H1 (cell line): ENCODE measurements around the gene TYK2.

Source experiments
- ATF3 ChIP-seq: IDR thresholded peaks from 2 replicates; pipeline ENCODE4 v1.6.1; 2011; ENCODE audit warnings: low read depth, mild to moderate bottlenecking, low read length; ENCODE audit not compliant: insufficient read depth
- BCL11A ChIP-seq, 2 experiments: IDR thresholded peaks; one replicate each; pipeline ENCODE4 v1.6.1; 2011; ENCODE audit warnings: low read depth in 2 of 2, low read length in 2 of 2, mild to moderate bottlenecking in 2 of 2
- CHD2 ChIP-seq: IDR thresholded peaks from 2 replicates; pipeline ENCODE4 v1.6.1; 2012; ENCODE audit warnings: low read length, improper control_type of control experiment
- CTCF ChIP-seq, 3 experiments: IDR thresholded peaks; 1 replicate in 2 of 3; 2 replicates in 1 of 3; pipeline versions ENCODE4 v1.5.1 to v1.6.1; 2011; ENCODE audit warnings: low read length in 3 of 3, mild to moderate bottlenecking in 3 of 3, inconsistent platforms in 2 of 3, low read depth in 1 of 3, moderate library complexity in 1 of 3; ENCODE audit not compliant: insufficient read depth in 1 of 3; ENCODE audit errors: control extremely low read depth in 1 of 3
- EZH2 ChIP-seq: fragments of 200-600 bp; sonication (generic); IDR thresholded peaks from 2 replicates; pipeline ENCODE4 v1.7.1; 2012; ENCODE audit warnings: low read depth, mild to moderate bottlenecking, moderate library complexity, low read length, inconsistent platforms; ENCODE audit not compliant: severe bottlenecking
- JUND ChIP-seq: IDR thresholded peaks from 2 replicates; pipeline ENCODE4 v1.6.1; 2011; ENCODE audit warnings: mild to moderate bottlenecking, improper control_type of control experiment, low read length
- KDM4A ChIP-seq: IDR thresholded peaks from one replicate; pipeline ENCODE4 v1.7.1; 2012; ENCODE audit warnings: low read depth, mild to moderate bottlenecking, moderate library complexity, low read length, inconsistent platforms; ENCODE audit not compliant: severe bottlenecking
- NRF1 ChIP-seq: IDR thresholded peaks from 2 replicates; pipeline ENCODE4 v1.6.1; 2011; ENCODE audit warnings: mild to moderate bottlenecking, low read depth, low read length, improper control_type of control experiment
- POLR2A ChIP-seq, 2 experiments: IDR thresholded peaks; 1 replicate in 1 of 2; 2 replicates in 1 of 2; pipeline ENCODE4 v1.6.1; 2011; ENCODE audit warnings: low read depth in 2 of 2, low read length in 2 of 2, mild to moderate bottlenecking in 2 of 2; ENCODE audit errors: control extremely low read depth in 1 of 2
- POLR2AphosphoS5 ChIP-seq: IDR thresholded peaks from 2 replicates; pipeline ENCODE4 v1.6.1; 2011; ENCODE audit warnings: low read depth, low read length
- SP1 ChIP-seq: IDR thresholded peaks from 2 replicates; pipeline ENCODE4 v1.6.1; 2011; ENCODE audit warnings: low read depth, low read length

- TF ChIP-seq POLR2AphosphoS5 (no peak), ATF3 (no peak), CTCF (IDR thresholded peaks at IDR 0.05; ENCODE audit: control extremely low read depth in 1 of 3, insufficient read depth in 1 of 3, low read depth in 1 of 3, low read length in 3 of 3) (no peak), BCL11A (IDR thresholded peaks at IDR 0.05; ENCODE audit: low read depth in 2 of 2, low read length in 2 of 2) (no peak), JUND (no peak), NRF1 (no peak), EZH2 (no peak), POLR2A (IDR thresholded peaks at IDR 0.05; ENCODE audit: control extremely low read depth in 1 of 2, low read depth in 2 of 2, low read length in 2 of 2) (no peak), SP1 (no peak), CHD2 (no peak), KDM4A (no peak)
Observed at GRCh38 chr19:10338940-10339339, 41.4 kb downstream of the TYK2 start.
